Uterus (tissue), 2 donors: ENCODE measurements around the gene SENP5.

Experiments used
- POLR2A ChIP-seq, 2 donors: fragments of 450-650 bp; IDR thresholded peaks; one replicate each; pipeline ENCODE4 v1.6.1; 2016; ENCODE audit warnings: antibody characterized with exemption in 2 of 2, mild to moderate bottlenecking in 1 of 2, moderate library complexity in 1 of 2
- TF ChIP-seq, protein P1 (sequence below), 4 experiments: fragments of 200-600 bp in 2 of 4; fragments of 450-650 bp in 2 of 4; sonication (generic) in 2 of 4; IDR thresholded peaks; one replicate each; pipeline ENCODE4 v1.5.1; 2016 to 2019; ENCODE audit warnings: antibody characterized with exemption in 4 of 4, mild to moderate bottlenecking in 2 of 4, moderate library complexity in 1 of 4

DNA sequence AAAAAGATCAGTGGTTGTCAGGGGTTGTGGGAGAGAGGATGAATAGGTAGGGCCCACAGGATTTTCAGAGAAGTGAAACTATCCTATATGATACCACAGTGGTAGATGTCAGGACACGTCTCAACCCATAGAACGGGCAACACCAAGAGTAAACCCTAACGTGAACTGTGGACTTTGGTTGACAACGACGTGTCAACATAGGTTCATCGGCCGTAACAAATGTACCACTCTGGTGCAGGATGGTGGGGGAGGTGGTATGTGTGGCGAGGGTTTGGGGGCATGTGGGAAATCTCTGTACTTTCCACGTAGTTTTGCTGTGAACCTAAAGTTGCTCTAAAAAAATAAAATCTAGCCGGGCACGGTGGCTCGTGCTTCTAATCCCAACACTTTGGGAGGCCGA lies 113.9 kb downstream of the SENP5 start:
- TF ChIP-seq, protein P1, sequence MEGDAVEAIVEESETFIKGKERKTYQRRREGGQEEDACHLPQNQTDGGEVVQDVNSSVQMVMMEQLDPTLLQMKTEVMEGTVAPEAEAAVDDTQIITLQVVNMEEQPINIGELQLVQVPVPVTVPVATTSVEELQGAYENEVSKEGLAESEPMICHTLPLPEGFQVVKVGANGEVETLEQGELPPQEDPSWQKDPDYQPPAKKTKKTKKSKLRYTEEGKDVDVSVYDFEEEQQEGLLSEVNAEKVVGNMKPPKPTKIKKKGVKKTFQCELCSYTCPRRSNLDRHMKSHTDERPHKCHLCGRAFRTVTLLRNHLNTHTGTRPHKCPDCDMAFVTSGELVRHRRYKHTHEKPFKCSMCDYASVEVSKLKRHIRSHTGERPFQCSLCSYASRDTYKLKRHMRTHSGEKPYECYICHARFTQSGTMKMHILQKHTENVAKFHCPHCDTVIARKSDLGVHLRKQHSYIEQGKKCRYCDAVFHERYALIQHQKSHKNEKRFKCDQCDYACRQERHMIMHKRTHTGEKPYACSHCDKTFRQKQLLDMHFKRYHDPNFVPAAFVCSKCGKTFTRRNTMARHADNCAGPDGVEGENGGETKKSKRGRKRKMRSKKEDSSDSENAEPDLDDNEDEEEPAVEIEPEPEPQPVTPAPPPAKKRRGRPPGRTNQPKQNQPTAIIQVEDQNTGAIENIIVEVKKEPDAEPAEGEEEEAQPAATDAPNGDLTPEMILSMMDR (IDR thresholded peaks at IDR 0.05): no peak
- no peak for TF ChIP-seq POLR2A (IDR thresholded peaks at IDR 0.05)
